GM12878 (cell line): ENCODE measurements around the gene NUP205. TPM values are rescaled to one million over a fixed set of nuclear protein-coding genes. Genes with fewer than 3 reads are reported as not detected.

Experiments used
- ATF7 ChIP-seq: fragments of 450-650 bp; IDR thresholded peaks from 2 replicates; pipeline ENCODE4 v1.6.1; 2016; ENCODE audit warnings: low read depth, mild to moderate bottlenecking
- BMI1 ChIP-seq: fragments of 450-650 bp; IDR thresholded peaks from 2 replicates; pipeline ENCODE4 v1.6.1; 2016; ENCODE audit warnings: mild to moderate bottlenecking, moderate library complexity, borderline replicate concordance
- E2F4 ChIP-seq: IDR thresholded peaks from 2 replicates; pipeline ENCODE4 v1.6.1; 2012; ENCODE audit warnings: low read depth, low read length, improper control_type of control experiment
- EP300 ChIP-seq, 2 experiments: fragments of 150-350 bp in 1 of 2; IDR thresholded peaks; 2 replicates each; pipeline ENCODE4 v1.6.1; 2011 to 2012; ENCODE audit warnings: low read depth in 2 of 2, low read length in 2 of 2, borderline replicate concordance in 1 of 2, improper control_type of control experiment in 1 of 2, inconsistent platforms in 1 of 2; ENCODE audit not compliant: control insufficient read depth in 1 of 2
- PBX3 ChIP-seq: IDR thresholded peaks from 2 replicates; pipeline ENCODE4 v1.6.1; 2011; ENCODE audit warnings: mild to moderate bottlenecking, low read depth, low read length, moderate library complexity; ENCODE audit not compliant: insufficient replicate concordance
- POLR2A ChIP-seq: IDR thresholded peaks from 2 replicates; pipeline ENCODE4 v1.6.1; 2011; ENCODE audit warnings: low read depth, mild to moderate bottlenecking, low read length
- RB1 ChIP-seq: fragments of 450-650 bp; formaldehyde crosslinking; IDR thresholded peaks from 2 replicates; pipeline ENCODE4 v1.6.1; 2017; ENCODE audit warnings: mild to moderate bottlenecking, borderline replicate concordance
- TAF1 ChIP-seq: IDR thresholded peaks from 2 replicates; pipeline ENCODE4 v1.6.1; 2011; ENCODE audit warnings: mild to moderate bottlenecking, low read depth, low read length, borderline replicate concordance
- ZNF592 ChIP-seq: fragments of 450-650 bp; IDR thresholded peaks from 2 replicates; pipeline ENCODE4 v1.6.1; 2017; ENCODE audit warnings: mild to moderate bottlenecking, moderate library complexity
- polyA plus RNA-seq, 11 experiments: library from polyadenylated mRNA; depleted of rRNA in 4 of 11; unstranded in 6 of 11; stranded (reverse) in 5 of 11; fragments of >200 nt; fragmentation: Nextera tagmentation in 4 of 11; fragmentation: Illumina TruSeq in 1 of 11; extraction: Ambion mirVana in 4 of 11; extraction: Trizol in 1 of 11; gene quantifications; 1 replicate in 1 of 11; 2 replicates in 10 of 11; pipeline versions ENCODE4 v1.2.1 to v1.2.3, GENCODE V29; 2011 to 2016; ENCODE audit warnings: inconsistent platforms in 2 of 11, missing spikeins in 2 of 11, low read depth in 1 of 11
- total RNA-seq, 4 experiments: library from RNA; depleted of rRNA in 3 of 4; stranded (reverse); fragments of >200 nt in 3 of 4; fragmentation: Illumina TruSeq in 1 of 4; extraction: Trizol in 1 of 4; gene quantifications; 2 replicates each; pipeline versions ENCODE4 v1.2.1 to v1.2.3, GENCODE V29; 2013 to 2021
- TF ChIP-seq, protein P1 (sequence below): fragments of 450-650 bp; IDR thresholded peaks from 2 replicates; pipeline ENCODE4 v1.6.1; 2017; ENCODE audit warnings: mild to moderate bottlenecking, moderate library complexity
- TF ChIP-seq, protein P2 (sequence below): IDR thresholded peaks from 2 replicates; pipeline ENCODE4 v1.6.1; 2011; ENCODE audit warnings: low read depth, mild to moderate bottlenecking, low read length, moderate library complexity, borderline replicate concordance; ENCODE audit errors: extremely low read depth
- TF ChIP-seq, protein P3 (sequence below): fragments of 450-650 bp; conservative IDR thresholded peaks from 2 replicates; pipeline ENCODE4 v1.6.1; 2017; ENCODE audit warnings: mild to moderate bottlenecking, moderate library complexity
- TF ChIP-seq, protein P4 (sequence below): fragments of 450-650 bp; IDR thresholded peaks from 2 replicates; pipeline ENCODE4 v1.6.1; 2016; ENCODE audit warnings: mild to moderate bottlenecking

The NUP205 gene
- total and polyA plus RNA-seq, 10 of the 15 experiments (the other 5 are each of a cell fraction or from before 2014, with no cell fraction given), result 41.4 to 110 (median 85.9) TPM

DNA sequence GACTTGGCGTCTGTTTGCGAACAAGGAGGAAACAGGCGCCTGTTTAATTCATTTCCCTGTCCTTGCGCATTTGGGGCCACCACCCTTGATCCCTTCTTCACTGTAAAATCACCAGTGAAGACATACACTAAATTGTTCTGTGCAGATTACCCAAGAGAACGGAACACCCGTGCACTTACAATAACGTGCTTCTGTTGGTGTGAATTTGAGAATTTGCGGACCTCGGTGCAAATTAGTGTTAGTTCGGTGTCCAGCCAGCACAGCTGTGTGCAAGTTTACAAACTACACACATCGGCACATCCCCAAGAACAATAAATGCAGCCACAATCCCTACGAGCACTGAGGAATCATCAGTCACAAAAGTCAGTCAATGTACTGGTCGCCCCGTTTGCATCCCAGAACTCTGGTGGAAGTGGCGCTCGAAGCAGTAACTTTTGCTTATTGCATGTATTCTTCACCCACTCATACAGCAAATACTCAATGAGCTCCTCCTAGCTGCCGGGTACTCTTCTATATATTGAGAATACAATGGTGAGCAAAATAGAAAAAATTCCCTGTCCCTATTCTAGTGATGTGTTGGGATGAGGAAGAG is 47.0 kb upstream of the NUP205 start (continued):
- TF ChIP-seq, protein P1, sequence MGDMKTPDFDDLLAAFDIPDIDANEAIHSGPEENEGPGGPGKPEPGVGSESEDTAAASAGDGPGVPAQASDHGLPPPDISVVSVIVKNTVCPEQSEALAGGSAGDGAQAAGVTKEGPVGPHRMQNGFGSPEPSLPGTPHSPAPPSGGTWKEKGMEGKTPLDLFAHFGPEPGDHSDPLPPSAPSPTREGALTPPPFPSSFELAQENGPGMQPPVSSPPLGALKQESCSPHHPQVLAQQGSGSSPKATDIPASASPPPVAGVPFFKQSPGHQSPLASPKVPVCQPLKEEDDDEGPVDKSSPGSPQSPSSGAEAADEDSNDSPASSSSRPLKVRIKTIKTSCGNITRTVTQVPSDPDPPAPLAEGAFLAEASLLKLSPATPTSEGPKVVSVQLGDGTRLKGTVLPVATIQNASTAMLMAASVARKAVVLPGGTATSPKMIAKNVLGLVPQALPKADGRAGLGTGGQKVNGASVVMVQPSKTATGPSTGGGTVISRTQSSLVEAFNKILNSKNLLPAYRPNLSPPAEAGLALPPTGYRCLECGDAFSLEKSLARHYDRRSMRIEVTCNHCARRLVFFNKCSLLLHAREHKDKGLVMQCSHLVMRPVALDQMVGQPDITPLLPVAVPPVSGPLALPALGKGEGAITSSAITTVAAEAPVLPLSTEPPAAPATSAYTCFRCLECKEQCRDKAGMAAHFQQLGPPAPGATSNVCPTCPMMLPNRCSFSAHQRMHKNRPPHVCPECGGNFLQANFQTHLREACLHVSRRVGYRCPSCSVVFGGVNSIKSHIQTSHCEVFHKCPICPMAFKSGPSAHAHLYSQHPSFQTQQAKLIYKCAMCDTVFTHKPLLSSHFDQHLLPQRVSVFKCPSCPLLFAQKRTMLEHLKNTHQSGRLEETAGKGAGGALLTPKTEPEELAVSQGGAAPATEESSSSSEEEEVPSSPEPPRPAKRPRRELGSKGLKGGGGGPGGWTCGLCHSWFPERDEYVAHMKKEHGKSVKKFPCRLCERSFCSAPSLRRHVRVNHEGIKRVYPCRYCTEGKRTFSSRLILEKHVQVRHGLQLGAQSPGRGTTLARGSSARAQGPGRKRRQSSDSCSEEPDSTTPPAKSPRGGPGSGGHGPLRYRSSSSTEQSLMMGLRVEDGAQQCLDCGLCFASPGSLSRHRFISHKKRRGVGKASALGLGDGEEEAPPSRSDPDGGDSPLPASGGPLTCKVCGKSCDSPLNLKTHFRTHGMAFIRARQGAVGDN, result no peak
- no peak for TF ChIP-seq EP300 (IDR thresholded peaks at IDR 0.05; ENCODE audit: borderline replicate concordance in 1 of 2, control insufficient read depth in 1 of 2, low read depth in 2 of 2, low read length in 2 of 2)
- TF ChIP-seq, protein P2, sequence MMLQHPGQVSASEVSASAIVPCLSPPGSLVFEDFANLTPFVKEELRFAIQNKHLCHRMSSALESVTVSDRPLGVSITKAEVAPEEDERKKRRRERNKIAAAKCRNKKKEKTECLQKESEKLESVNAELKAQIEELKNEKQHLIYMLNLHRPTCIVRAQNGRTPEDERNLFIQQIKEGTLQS, result no peak
- no peak for TF ChIP-seq POLR2A
- TF ChIP-seq, protein P3, sequence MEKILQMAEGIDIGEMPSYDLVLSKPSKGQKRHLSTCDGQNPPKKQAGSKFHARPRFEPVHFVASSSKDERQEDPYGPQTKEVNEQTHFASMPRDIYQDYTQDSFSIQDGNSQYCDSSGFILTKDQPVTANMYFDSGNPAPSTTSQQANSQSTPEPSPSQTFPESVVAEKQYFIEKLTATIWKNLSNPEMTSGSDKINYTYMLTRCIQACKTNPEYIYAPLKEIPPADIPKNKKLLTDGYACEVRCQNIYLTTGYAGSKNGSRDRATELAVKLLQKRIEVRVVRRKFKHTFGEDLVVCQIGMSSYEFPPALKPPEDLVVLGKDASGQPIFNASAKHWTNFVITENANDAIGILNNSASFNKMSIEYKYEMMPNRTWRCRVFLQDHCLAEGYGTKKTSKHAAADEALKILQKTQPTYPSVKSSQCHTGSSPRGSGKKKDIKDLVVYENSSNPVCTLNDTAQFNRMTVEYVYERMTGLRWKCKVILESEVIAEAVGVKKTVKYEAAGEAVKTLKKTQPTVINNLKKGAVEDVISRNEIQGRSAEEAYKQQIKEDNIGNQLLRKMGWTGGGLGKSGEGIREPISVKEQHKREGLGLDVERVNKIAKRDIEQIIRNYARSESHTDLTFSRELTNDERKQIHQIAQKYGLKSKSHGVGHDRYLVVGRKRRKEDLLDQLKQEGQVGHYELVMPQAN, result 0 out of 2 replicates have a peak, but pooled peaks have one; percentile 0
- TF ChIP-seq PBX3, result no peak
- TF ChIP-seq BMI1, result no peak
- no peak for TF ChIP-seq RB1
- TF ChIP-seq, protein P4, sequence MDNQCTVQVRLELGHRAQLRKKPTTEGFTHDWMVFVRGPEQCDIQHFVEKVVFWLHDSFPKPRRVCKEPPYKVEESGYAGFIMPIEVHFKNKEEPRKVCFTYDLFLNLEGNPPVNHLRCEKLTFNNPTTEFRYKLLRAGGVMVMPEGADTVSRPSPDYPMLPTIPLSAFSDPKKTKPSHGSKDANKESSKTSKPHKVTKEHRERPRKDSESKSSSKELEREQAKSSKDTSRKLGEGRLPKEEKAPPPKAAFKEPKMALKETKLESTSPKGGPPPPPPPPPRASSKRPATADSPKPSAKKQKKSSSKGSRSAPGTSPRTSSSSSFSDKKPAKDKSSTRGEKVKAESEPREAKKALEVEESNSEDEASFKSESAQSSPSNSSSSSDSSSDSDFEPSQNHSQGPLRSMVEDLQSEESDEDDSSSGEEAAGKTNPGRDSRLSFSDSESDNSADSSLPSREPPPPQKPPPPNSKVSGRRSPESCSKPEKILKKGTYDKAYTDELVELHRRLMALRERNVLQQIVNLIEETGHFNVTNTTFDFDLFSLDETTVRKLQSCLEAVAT, result no peak
- no peak for TF ChIP-seq ATF7
- TF ChIP-seq ZNF592, result no peak
- TF ChIP-seq E2F4, result no peak
- TF ChIP-seq TAF1, result no peak
